HS-27A (cell line): ENCODE data around the gene LHB.
"Not testable (repeated sequence)": the region's sequence is repeated elsewhere in the genome, so short reads cannot be mapped to it uniquely, and the experiment has no call there.

Source experiments
- DNase-seq: peaks from one replicate; pipeline ENCODE4 v3.0.0-alpha.2; 2012; ENCODE audit warnings: low read depth, missing footprints

LHB gene

DNA sequence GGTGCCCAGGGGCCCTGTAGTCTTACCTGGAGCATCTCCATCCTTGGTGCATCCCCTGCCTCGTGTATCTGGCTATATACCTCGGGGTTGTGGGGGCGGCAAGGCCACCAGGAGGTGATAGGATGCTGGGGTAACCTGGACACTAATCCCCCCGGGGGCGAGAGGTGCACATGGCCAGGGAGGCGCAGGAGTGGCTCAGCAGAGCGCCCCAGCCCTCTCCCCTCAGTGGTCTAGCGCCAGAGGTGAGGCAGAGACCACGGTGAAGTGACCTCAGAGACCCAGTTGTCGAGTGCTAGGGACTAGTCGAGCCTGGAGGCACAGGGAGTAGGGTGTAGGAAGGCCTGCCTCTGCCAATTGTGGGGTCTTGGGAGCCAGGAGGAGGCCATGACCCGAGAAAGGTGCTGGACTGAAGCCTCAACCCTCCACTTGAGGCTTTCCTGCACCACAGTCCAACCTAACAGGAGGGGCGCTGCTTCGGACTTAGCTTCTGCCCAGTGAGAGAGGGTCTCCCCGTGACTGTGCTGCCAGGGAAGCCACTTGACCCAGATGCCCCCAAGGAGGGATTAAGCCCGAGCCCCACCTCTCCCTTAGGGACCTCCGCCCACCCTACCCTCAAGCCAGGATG, at the start of gene LHB:
TSS of gene LHB (minus strand) at position 51 of the 625 bp plus-strand sequence. CDS start at position 41, 10 bp downstream.
- no peak for DNase-seq

DNA sequence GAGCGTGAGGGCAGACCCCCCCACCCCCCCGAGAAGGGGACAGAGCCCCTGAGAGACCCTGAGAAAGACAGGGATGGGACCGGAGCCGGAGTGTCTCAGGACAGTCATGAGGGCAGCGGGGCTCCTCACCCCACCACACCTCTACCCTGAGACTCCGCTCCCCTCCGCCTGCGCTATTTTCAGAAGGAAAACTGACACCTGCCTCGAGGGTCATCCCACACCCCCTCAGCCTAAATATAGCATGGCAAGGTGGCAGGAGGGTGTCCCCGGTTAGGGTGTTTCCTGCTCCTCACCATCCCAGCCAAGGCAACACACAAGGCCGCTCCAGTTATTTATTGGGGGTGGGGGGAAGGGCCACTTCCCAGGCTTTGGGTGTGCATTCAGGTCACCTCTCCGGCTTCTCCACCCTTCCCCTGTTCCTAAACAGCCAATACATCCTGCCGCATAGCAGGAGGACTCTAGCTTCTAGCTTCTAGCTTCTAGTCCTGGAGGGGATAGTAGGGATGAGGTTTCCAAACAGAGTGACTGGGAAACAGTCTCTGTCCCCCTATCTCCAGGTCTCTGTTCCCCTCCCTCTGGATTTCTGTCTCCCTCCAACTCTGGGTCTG, 49.1 kb upstream of the LHB start:
- DNase-seq: no peak

DNA sequence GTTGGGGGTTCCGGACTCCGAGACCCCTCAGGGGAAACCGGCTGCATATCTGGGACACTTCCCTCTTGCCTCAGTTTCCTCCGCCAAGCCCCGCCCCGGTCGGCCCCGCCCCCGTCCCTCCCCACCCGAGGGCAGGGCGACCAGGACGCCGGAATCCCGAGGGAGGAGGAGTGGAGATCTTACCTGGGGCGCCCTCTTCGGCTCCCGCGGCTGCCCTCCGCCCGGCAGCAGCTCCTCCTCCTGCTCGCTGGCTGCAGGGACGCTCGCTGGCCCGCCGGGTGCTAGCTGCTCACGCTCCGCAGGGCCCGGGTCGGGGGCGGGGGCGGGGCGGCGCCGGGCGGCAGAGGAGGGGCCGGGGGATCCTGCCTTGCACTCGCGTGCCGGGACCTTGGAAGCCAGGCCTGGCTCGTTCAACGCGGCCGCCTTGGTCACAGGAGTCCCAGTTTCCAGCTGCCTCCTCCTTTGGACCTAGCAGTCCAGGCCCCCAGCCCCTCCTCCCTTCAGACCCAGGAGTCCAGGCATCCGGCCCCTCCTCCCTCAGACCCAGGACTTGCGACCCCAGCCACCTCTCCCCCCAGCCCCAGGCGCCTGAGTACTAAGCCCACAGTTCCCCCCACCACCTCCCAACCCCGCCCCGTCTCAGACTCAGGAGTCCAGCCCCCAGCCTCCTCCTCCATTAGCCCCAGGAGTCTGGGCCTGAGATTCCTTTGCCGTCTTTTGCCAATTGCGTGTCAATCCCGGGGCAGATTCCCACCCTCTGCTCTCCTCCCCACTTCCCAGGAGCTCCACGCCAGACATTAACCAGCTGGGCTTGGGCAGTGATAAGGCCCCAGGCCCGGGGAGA, 48.1 kb upstream of the LHB start, which contains the start of gene NTF4:
TSS of gene NTF4 (minus strand) at position 51 of the 844 bp plus-strand sequence. CDS start 2,821 bp downstream, outside the sequence.
- DNase-seq: no peak

DNA sequence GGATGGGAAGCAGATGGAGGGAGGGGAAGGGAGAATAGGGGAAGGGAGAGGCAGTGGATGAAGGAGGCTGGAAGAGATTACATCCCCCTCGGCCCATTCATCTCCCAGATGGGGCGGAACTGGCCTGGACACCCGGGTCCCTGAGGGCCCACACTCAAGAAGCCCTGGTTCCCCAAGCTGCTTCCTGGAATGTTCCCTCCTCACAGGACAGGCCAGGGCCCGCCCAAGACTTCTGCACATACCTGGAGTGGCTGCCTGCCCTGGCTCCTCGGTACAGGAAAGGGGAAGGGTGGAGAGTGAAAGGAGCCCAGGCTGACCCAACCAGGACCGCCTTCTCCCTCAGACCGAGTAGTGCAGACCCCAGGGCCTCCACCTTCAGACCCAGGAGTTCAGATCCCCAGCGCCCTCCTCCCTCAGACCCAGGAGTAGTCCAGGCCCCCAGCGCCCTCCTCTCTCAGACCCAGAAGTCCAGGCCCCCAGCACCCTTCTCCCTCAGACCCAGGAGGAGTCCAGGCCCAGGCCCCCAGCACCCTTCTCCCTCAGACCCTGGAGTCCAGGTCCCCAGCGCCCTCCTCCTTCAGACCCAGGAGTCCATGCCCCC, 47.2 kb upstream of the LHB start:
- no peak for DNase-seq

DNA sequence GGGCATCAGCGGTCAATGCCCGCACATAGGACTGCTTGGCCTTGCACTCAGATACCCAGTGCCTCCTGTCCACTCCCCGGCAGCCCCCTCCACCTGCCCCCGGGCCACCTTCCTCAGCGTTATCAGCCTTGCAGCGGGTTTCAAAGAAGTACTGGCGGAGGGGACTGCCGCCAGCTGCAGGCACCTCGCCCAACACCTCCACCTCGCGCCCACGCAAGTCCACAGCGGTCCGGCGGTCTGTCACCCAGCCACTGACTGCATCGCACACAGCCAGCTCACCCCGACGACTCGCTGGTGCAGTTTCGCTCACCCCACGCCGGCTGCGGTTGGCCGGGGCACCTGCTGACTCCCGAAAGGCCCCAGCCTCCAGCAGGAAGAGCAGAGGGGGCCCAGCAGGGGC, 44.6 kb upstream of the LHB start:
- DNase-seq: no peak

DNA sequence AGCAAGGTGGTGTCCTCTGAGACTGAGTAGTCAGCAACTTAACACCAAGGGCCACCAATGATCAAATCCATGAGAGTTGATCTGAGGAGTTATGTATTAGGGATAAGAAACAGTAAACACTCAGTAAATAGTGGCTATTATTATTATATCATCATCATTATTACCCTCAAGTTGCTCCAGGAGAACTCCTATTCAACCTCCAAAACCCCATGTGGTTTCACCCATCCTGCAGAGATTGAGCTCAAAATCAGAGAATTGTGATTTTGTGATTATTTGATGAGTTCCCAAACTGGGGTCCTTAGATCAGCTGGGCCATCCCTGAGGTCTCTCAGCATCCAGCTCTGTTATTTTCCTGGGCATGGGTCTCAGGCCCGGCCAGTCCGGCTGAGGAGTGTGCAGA, 44.1 kb upstream of the LHB start:
- DNase-seq: no peak

DNA sequence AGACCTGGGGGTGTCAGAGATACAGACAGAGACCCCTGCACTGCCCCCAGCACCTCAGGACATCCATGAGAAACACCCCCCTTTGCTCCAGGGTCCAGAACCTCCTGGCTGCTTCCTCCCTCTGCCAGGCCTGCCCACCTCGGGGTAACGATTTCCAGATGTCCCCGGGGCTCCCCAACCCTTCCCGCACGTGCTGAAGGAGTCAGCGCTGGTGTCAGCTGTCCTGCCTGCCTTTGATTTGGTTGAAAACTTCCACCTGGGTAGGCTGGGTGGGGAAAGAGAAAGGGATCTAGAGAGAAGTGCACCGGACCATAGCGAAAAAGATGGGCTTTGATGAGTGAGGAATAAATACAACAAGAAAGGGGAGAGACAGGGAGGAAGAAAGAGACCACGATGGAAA, 42.2 kb upstream of the LHB start:
- DNase-seq: no peak

DNA sequence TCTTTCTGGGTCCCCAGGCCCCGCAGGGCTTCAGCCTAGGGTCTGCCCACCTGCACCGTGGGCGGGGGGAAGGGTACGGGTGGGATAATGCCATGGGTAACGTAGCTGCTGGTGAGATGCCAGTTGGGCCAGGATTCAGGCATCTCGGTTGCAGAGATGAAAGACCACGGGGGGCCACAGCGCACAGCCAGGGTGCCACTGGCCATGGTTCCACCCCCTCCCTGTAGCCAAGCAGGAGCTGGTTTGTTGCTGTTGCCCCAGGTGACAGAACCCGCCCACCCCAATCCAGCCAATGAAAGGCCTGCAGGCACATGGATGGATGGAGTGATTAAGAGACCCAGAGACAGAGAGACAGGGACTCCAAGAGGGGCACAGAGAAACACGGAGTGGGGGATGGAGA, 41.7 kb upstream of the LHB start:
- DNase-seq: no peak

DNA sequence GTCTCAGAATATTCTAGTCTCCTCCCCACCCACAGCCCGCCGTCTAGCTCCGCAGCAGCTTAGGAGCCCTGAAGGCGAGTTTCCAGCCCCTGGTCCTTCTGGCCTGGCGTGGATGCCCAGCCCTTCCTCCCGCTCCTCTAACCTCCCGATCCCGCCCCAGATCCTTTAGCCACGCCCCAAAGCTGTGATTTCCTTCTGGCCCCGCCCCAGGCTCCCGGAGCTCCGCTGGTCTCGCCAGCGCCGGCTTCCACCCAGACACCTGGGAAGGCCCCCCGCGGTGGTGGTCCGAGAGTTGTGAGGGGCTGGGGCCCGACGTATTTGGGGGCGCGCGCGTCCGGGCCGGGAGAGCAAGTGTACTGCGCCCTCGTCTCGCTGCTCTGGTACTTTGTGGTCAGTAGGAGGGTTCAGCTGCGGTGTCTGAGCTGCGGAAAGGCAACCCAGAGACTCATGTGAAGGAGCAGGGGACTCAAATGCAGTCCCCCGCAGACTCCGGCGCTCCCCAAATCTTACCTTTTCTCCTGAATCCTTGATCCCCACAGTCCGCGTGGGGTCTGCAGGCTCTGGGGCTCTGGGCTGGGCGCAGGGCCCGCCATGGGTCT, 40.8 kb upstream of the LHB start, which contains the start of gene CGB7:
TSS of gene CGB7 (minus strand) at position 114 of the 599 bp plus-strand sequence. CDS start 2,374 bp downstream, outside the sequence.
- no peak for DNase-seq

DNA sequence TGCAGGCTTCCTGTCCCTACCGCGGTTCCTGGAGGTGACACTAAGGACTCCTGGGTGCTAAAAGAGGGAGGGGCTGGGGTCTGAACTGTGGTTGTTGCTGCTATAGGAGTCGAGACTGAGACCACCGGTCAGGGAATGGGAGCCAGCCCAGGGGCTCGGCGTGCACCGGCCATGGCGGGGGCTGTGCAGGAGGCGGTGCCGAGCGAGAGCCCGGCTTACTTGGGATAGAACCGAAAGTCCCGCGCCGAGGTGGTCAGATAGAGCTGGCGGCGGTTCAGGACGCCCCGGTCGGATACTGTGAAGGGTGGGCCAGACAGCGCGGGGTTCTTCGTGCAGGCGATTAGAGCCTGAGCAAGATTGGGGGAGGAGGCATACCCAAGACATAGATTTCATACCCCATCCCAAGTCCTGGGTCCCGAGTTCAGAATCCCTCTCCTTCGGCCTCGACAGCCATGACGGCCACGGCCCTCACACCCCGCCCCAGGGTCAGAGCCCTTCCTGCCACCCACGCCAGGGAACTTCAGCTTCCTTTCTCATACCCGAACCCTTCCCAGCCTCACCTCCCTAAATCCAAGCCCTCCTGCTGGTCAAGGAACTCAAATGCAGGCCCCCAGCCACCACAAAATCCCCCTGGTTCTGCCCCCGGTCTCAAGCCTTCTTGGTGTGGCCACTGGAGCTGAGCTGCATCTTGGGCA, 40.2 kb upstream of the LHB start:
- DNase-seq: not testable (repeated sequence)

DNA sequence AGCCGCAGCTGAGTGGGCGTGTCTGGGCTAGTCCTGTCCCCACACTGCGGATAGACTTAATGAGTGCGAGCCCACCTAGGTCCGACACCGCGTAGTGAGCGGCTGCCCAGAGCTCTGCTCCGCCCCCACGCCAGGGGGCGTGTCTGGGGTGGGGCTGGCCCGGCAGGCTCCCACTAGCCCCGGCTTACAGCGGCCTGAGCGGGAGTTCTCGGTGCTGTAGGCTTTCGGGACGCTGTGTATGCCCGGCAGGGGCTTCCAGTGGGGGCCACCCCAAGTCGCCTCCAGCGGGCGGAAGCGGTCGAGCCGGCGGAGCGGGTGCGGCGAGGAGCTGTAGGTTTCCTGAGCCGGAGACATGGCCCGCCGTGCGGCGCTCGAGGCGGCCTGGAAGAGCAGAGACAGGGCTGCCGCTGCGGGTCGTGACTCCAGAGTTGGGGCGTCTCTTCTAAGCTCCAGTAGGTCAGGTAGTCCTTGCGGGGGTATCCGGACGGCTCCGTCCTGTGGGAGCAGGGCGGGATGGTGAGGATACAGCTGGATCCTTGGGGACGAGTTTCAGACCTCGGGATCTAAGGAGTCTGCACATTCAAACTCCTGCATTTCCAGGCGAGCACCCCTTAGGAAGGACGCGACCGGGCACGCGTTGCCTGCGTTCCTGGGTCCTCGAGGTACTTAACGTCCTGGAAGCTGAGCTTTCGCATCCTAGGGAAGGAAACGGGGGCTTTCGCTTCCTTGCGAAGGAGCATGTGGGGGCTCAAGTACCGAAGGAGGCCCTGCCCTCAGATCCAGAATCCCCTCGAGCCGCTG, 39.4 kb upstream of the LHB start:
- no peak for DNase-seq

DNA sequence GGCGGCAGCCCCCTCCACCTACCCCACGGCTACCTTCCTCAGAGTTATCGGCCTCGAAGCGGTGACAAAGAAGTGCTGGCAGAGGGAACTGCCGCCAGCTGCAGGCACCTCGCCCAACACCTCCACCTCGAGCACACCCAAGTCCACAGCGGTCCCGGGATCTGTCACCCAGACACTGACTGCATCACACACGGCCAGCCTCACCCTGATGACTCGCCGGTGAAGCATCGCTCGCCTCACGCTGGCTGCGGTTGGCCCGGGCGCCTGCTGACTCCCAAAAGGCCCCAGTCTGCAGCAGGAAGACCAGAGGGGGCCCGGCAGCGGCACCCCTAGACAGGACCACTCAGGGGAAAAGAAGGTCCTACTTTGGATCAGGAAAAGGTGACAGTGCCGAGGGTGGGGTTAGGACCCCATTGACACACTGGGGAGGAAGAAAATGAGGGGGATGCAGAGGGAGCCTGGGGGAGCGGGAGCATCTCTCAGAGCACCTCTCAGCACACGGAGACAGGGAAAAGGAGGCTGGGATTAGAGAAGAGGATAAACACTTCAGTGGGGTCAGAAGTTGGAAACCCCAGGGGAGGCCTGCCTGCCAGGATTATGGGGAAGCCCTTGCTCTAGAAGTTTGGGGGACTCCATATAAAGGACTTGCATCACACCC, 33.6 kb upstream of the LHB start:
- not testable (repeated sequence) for DNase-seq

DNA sequence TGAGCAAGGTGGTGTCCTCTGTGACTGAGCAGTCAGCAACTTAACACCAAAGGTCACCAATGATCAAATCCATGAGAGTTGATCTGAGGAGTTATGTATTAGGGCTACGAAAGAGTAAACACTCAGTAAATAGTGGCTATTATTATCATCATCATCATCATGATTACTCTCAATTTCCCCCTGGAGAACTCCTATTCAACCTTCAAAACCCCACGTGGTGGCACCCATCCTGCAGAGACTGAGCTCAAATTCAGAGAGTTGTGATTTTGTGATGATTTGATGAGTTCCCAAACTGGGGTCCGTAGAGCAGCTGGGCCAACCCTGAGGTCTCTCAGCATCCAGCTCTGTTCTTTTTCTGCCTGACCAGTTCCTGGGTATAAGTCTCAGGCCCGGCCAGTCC, 32.9 kb upstream of the LHB start:
- DNase-seq: not testable (repeated sequence)

DNA sequence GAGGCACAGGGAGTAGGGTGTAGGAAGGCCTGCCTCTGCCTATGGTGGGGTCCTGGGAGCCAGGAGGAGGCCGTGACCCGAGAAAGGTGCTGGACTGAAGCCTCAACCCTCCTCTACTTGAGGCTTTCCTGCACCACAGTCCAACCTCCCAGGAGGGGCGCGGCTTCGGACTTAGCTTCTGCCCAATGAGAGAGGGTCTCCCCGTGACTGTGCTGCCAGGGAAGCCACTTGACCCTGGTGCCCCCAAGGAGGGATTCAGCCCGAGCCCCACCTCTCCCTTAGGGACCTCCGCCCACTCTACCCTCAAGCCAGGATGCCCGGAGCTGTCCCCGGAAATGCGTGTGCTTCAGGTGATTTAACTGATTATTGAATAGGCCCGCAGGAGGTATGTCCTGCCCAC, 32.1 kb upstream of the LHB start, which contains the start of gene CGB8:
TSS of gene CGB8 (minus strand) at position 101 of the 400 bp plus-strand sequence. CDS start 372 bp downstream, outside the sequence.
- DNase-seq: not testable (repeated sequence)

DNA sequence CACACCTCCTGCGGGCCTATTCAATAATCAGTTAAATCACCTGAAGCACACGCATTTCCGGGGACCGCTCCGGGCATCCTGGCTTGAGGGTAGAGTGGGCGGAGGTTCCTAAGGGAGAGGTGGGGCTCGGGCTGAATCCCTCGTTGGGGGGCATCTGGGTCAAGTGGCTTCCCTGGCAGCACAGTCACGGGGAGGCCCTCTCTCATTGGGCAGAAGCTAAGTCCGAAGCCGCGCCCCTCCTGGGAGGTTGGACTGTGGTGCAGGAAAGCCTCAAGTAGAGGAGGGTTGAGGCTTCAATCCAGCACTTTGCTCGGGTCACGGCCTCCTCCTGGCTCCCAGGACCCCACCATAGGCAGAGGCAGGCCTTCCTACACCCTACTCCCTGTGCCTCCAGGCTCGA, 26.7 kb upstream of the LHB start, which contains the start of gene CGB5:
TSS of gene CGB5 (plus strand) at position 301 of the 400 bp plus-strand sequence. CDS start 362 bp downstream, outside the sequence.
- DNase-seq: not testable (repeated sequence)

DNA sequence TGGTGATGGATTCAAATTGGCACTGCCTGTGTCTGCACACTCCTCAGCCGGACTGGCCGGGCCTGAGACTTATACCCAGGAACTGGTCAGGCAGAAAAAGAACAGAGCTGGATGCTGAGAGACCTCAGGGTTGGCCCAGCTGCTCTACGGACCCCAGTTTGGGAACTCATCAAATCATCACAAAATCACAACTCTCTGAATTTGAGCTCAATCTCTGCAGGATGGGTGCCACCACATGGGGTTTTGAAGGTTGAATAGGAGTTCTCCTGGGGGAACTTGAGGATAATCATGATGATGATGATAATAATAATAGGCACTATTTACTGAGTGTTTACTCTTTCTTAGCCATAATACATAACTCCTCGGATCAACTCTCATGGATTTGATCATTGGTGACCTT, 25.8 kb upstream of the LHB start:
- not testable (repeated sequence) for DNase-seq

DNA sequence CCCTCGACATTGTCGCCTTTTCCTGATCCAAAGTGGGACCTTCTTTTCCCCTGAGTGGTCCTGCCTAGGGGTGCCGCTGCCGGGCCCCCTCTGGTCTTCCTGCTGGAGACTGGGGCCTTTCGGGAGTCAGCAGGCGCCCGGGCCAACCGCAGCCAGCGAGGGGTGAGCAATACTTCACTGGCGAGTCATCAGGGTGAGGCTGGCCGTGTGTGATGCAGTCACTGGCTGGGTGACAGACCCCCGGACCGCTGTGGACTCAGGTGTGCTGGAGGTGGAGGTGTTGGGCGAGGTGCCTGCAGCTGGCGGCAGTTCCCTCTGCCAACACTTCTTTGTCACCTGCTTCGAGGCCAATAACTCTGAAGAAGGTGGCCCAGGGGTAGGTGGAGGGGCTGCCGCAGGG, 25.3 kb upstream of the LHB start:
- DNase-seq: no peak

DNA sequence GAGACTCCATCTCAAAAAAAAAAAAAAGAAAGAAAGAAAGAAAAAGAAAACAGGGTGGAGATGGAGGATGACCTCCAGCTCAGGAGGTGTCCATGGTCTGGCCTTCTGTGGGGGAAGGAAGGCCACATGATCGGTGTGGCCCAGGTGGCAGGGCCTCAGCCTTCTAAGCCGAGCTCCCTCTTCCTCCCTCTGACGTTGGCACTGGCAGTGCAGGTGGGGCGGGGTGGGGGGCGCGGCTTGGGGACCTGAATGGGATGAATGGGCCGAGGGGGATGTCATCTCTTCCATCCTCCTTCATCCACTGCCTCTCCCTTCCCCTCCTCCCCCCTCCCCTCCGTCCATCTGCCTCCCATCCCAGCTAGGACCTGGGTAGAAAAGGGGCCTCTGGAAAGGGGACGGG, 22.8 kb upstream of the LHB start:
- not testable (repeated sequence) for DNase-seq

DNA sequence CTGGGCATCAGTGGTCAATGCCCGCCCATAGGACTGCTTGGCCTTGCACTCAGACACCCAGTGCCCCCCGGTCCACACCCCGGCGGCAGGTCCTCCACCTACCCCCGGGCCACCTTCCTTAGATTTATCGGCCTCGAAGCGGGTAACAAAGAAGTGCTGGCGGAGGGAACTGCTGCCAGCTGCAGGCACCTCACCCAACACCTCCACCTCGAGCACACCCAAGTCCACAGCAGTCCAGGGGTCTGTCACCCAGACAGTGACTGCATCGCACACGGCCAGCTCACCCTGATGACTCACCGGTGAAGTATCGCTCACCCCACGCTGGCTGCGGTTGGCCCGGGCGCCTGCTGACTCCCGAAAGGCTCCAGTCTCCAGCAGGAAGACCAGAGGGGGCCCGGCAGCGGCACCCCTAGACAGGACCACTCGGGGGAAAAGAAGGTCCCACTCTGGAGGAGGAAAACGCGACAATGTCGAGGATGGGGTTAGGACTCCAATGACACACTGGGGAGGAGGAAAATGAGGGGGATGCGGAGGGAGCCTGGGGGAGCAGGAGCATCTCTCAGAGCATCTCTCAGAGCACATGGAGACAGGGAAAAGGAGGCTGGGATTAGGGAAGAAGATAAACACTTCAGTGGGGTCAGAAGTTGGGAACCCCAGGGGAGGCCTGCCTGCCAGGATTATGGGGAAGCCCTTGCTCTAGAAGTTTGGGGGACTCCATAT, 21.8 kb upstream of the LHB start:
- peak; percentile 62 for DNase-seq
